NT2/D1 (cell line): ENCODE results near the gene HMGCLL1.

Experiments
- YY1 ChIP-seq: IDR thresholded peaks from 2 replicates; pipeline ENCODE4 v1.6.1; 2011; ENCODE audit not compliant: insufficient read length, insufficient read depth
- ZNF274 ChIP-seq: IDR thresholded peaks from 2 replicates; pipeline ENCODE4 v1.6.1; 2011; ENCODE audit warnings: mild to moderate bottlenecking, low read depth, low read length

GRCh38 chr6:55578537-55579363 lies at the start of gene HMGCLL1:
- TF ChIP-seq ZNF274 (no peak), YY1 (no peak)
